Measurements from ENCODE around the gene GABRE.

Gene GABRE

GRCh38 chrX:151970027-151970426 lies 4.4 kb downstream of the GABRE start:
- DNase-seq (ENCODE audit: low spot score) = no peak

GRCh38 chrX:151966236-151966635 lies 8.2 kb downstream of the GABRE start:
- no peak for DNase-seq (ENCODE audit: low spot score)

GRCh38 chrX:151962034-151962433 lies 12.4 kb downstream of the GABRE start:
- DNase-seq (ENCODE audit: low spot score) = no peak

GRCh38 chrX:151958101-151958500 lies 16.4 kb downstream of the GABRE start:
- DNase-seq (ENCODE audit: low spot score) = no peak

- DNase-seq (ENCODE audit: low spot score) = no peak
Observed at GRCh38 chrX:151954730-151955129, 19.7 kb downstream of the GABRE start.

GRCh38 chrX:151938172-151938571 lies 36.3 kb downstream of the GABRE start:
- no peak for DNase-seq (ENCODE audit: low spot score)

- no peak for DNase-seq (ENCODE audit: low spot score)
Observed at GRCh38 chrX:151935358-151935757, 39.1 kb downstream of the GABRE start.

GRCh38 chrX:151929126-151929525 lies 45.4 kb downstream of the GABRE start:
- no peak for DNase-seq (ENCODE audit: low spot score)

GRCh38 chrX:151923648-151924047 lies 50.8 kb downstream of the GABRE start:
- DNase-seq (ENCODE audit: low spot score) = no peak

GRCh38 chrX:151922692-151923091 lies 51.8 kb downstream of the GABRE start:
- no peak for DNase-seq (ENCODE audit: low spot score)

GRCh38 chrX:151921866-151922265 lies 52.6 kb downstream of the GABRE start:
- no peak for DNase-seq (ENCODE audit: low spot score)

- DNase-seq (ENCODE audit: low spot score) = no peak
Observed at GRCh38 chrX:151921292-151921691, 53.2 kb downstream of the GABRE start.

- no peak for DNase-seq (ENCODE audit: low spot score)
Observed at GRCh38 chrX:151920530-151920929, 53.9 kb downstream of the GABRE start.

- DNase-seq (ENCODE audit: low spot score) = no peak
Observed at GRCh38 chrX:151920101-151920500, 54.4 kb downstream of the GABRE start.

GRCh38 chrX:151919610-151920009 lies 54.9 kb downstream of the GABRE start:
- no peak for DNase-seq (ENCODE audit: low spot score)

GRCh38 chrX:151918736-151919135 lies 55.7 kb downstream of the GABRE start:
- DNase-seq (ENCODE audit: low spot score) = peak; percentile 15

GRCh38 chrX:151912780-151913179 lies 61.7 kb downstream of the GABRE start, which contains the start of gene MAGEA4:
MAGEA4 (plus strand) TSS chrX:151912889; CDS start chrX:151923665, 10,776 bp downstream.
- DNase-seq (ENCODE audit: low spot score) = peak; percentile 29

GRCh38 chrX:151912221-151912620 lies 62.3 kb downstream of the GABRE start:
- DNase-seq (ENCODE audit: low spot score) = no peak

- no peak for DNase-seq (ENCODE audit: low spot score)
Observed at GRCh38 chrX:151904989-151905388, 69.5 kb downstream of the GABRE start.

Data from COLO829 (cell line).